OCI-LY1 (cell line): ENCODE measurements around the gene MAN1C1.

Experiments
- H2AFZ ChIP-seq: fragments of 200-600 bp; sonication (generic), shearing (Covaris generic); 2 replicates; pipeline ENCODE4 v1.6.0; 2014; ENCODE audit warnings: antibody characterized with exemption, mild to moderate bottlenecking, low read length
- H3F3A ChIP-seq: fragments of 200-600 bp; sonication (generic), shearing (Covaris generic); 2 replicates; pipeline ENCODE4 v1.6.0; 2014; ENCODE audit warnings: mild to moderate bottlenecking, antibody characterized with exemption, low read length, moderate library complexity; ENCODE audit not compliant: insufficient read depth
- H3K27ac ChIP-seq: fragments of 200-600 bp; sonication (generic); 2 replicates; pipeline ENCODE4 v1.5.1; 2014; ENCODE audit warnings: low read length, mixed run types, mild to moderate bottlenecking, low read depth; ENCODE audit not compliant: poor library complexity, severe bottlenecking
- H3K27me3 ChIP-seq: fragments of 200-600 bp; sonication (generic); 2 replicates; pipeline ENCODE4 v1.6.0; 2014; ENCODE audit warnings: antibody characterized with exemption, mild to moderate bottlenecking, low read length, moderate library complexity; ENCODE audit not compliant: insufficient read depth
- H3K36me3 ChIP-seq: fragments of 200-600 bp; sonication (generic); 2 replicates; pipeline ENCODE4 v1.6.1; 2014; ENCODE audit warnings: mild to moderate bottlenecking, antibody characterized with exemption, low read length, moderate library complexity, mixed read lengths; ENCODE audit not compliant: insufficient read depth
- H3K4me1 ChIP-seq: fragments of 200-600 bp; sonication (generic); 2 replicates; pipeline ENCODE4 v1.5.1; 2014; ENCODE audit warnings: mild to moderate bottlenecking, low read length, moderate library complexity; ENCODE audit not compliant: insufficient read depth, severe bottlenecking
- H3K4me2 ChIP-seq: fragments of 200-600 bp; sonication (generic), shearing (Covaris generic); 2 replicates; pipeline ENCODE4 v1.6.1; 2014; ENCODE audit warnings: low read length
- H3K4me3 ChIP-seq: fragments of 200-600 bp; sonication (generic); 2 replicates; pipeline ENCODE4 v1.5.1; 2014; ENCODE audit warnings: low read length, low read depth, mild to moderate bottlenecking, mixed read lengths; ENCODE audit not compliant: poor library complexity, severe bottlenecking
- H3K79me2 ChIP-seq: fragments of 200-600 bp; shearing (Covaris generic); 2 replicates; pipeline ENCODE4 v1.6.1; 2016; ENCODE audit warnings: mixed run types, low read length, mixed read lengths; ENCODE audit not compliant: insufficient read depth
- H3K9ac ChIP-seq: fragments of 200-600 bp; sonication (generic), shearing (Covaris generic); 2 replicates; pipeline ENCODE4 v1.6.1; 2014; ENCODE audit warnings: mild to moderate bottlenecking, low read length, mixed read lengths
- H3K9me2 ChIP-seq: fragments of 200-600 bp; sonication (generic), shearing (Covaris generic); 2 replicates; pipeline ENCODE4 v1.6.1; 2014; ENCODE audit warnings: low read depth, mild to moderate bottlenecking, low read length, mixed read lengths
- H3K9me3 ChIP-seq: fragments of 200-600 bp; shearing (Covaris generic); 2 replicates; pipeline ENCODE4 v1.6.1; 2014; ENCODE audit warnings: low read length, mixed read lengths
- H4K20me1 ChIP-seq: fragments of 200-600 bp; sonication (generic), shearing (Covaris generic); 2 replicates; pipeline ENCODE4 v1.6.0; 2016; ENCODE audit warnings: mild to moderate bottlenecking, low read length; ENCODE audit not compliant: insufficient read depth
- EZH2 ChIP-seq: fragments of 200-600 bp; sonication (generic), shearing (Covaris generic); IDR thresholded peaks from 2 replicates; pipeline ENCODE4 v1.8.0; 2017; ENCODE audit warnings: borderline replicate concordance, mixed run types, mild to moderate bottlenecking, antibody characterized with exemption, low read length, moderate library complexity, mixed read lengths
- TF ChIP-seq, protein P1 (sequence below): fragments of 200-600 bp; sonication (generic), shearing (Covaris generic); IDR thresholded peaks from 2 replicates; pipeline ENCODE4 v1.5.1; 2017; ENCODE audit warnings: mild to moderate bottlenecking, antibody characterized with exemption, low read length, moderate library complexity, mixed read lengths

The MAN1C1 gene

DNA sequence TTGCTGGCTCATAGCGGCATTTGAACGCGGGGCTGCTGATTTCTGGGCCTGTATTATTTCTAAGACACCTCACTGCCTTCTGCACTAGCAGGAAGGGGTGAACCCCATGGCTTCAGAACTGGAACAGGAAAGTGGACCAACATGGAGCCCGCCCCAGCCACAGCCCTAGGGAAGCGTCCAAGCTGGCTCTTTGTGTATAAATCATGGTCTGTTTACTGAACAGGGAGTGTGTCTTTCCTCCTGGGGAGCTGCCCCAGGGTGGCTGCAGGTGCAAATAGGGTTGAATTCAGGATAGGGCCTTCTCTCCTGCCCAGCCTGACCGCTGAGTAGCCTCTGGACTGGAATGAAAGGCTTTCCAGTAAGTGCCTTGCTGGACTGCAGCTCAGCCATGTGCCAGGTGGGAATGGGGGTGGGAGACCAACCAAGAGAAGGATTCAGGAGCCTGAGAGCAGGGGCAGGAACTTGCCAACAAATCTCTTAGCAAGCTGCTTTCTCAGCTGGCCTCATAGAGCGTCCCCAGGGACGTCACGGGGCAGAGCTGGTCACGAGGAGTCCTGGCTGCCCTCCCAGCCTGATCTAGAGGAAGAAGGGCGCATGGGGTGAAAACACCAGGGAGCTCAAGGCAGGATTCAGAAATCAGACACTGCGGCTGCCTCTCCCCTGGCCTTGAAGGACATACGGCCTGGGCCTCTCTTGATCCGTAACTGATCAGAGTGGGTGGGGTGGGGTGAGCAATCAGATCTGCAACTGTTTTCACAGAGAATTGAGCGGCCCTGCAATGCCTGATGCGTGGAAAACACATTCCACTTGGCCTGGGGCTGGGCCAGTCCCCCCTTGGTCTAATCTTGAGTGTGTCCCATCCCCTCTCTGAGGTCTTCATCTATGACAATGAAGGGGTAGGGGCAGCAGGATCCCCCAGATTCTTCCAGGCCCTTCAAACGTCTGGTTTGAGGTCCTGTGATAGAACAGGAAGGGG, 126.9 kb downstream of the MAN1C1 start:
- no peak overlapping the region for H3K27ac ChIP-seq
- no peaks in the 10 kb centered on the region for H3K79me2 ChIP-seq
- no peaks in the 10 kb centered on the region for H3K36me3 ChIP-seq
- H3F3A ChIP-seq: no peaks in the 10 kb centered on the region
- no peaks in the 10 kb centered on the region for H3K9me3 ChIP-seq
- H3K4me2 ChIP-seq: no peak overlapping the region
- TF ChIP-seq, protein P1, sequence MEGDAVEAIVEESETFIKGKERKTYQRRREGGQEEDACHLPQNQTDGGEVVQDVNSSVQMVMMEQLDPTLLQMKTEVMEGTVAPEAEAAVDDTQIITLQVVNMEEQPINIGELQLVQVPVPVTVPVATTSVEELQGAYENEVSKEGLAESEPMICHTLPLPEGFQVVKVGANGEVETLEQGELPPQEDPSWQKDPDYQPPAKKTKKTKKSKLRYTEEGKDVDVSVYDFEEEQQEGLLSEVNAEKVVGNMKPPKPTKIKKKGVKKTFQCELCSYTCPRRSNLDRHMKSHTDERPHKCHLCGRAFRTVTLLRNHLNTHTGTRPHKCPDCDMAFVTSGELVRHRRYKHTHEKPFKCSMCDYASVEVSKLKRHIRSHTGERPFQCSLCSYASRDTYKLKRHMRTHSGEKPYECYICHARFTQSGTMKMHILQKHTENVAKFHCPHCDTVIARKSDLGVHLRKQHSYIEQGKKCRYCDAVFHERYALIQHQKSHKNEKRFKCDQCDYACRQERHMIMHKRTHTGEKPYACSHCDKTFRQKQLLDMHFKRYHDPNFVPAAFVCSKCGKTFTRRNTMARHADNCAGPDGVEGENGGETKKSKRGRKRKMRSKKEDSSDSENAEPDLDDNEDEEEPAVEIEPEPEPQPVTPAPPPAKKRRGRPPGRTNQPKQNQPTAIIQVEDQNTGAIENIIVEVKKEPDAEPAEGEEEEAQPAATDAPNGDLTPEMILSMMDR: no peak
- TF ChIP-seq EZH2: no peak
- H3K9ac ChIP-seq: no peak overlapping the region
- H3K4me3 ChIP-seq: no peak overlapping the region
- no peaks in the 10 kb centered on the region for H4K20me1 ChIP-seq
- H3K4me1 ChIP-seq: no peaks in the 10 kb centered on the region
- H3K9me2 ChIP-seq: no peaks in the 10 kb centered on the region
- H3K27me3 ChIP-seq: no peaks in the 10 kb centered on the region
- no peak overlapping the region for H2AFZ ChIP-seq

DNA sequence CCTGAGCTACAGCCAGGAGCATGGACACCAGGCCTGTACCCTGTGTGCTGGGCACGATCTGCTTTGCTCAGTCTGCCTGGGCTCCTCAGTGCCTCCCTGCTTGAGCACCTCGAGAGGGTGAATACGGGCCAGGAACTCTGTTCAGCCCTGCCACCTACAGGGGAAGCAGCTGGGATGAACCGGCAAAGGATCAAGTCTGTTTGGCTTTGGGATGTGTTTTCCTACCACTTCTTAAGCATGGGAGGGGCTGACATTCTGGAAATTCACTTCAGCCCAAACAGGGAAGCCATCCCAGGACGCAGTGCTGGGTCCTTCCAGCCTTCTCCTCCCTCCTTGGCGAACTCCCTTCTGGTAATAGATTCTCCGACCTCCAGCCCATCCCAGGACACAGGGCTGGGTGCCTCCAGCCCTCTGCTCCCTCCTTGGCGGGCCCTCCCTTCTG, 127.6 kb downstream of the MAN1C1 start:
- no peaks in the 10 kb centered on the region for H3K9me2 ChIP-seq
- no peaks in the 10 kb centered on the region for H3F3A ChIP-seq
- no peaks in the 10 kb centered on the region for H4K20me1 ChIP-seq
- no peaks in the 10 kb centered on the region for H3K36me3 ChIP-seq
- no peak overlapping the region for H3K4me3 ChIP-seq
- H3K27me3 ChIP-seq: no peaks in the 10 kb centered on the region
- no peaks in the 10 kb centered on the region for H3K4me1 ChIP-seq
- no peaks in the 10 kb centered on the region for H3K9me3 ChIP-seq
- H3K4me2 ChIP-seq: no peak overlapping the region
- no peak overlapping the region for H3K9ac ChIP-seq
- no peak overlapping the region for H3K27ac ChIP-seq
- no peaks in the 10 kb centered on the region for H3K79me2 ChIP-seq
- H2AFZ ChIP-seq: no peak overlapping the region
- no peak for TF ChIP-seq EZH2
- TF ChIP-seq, protein P1: no peak

DNA sequence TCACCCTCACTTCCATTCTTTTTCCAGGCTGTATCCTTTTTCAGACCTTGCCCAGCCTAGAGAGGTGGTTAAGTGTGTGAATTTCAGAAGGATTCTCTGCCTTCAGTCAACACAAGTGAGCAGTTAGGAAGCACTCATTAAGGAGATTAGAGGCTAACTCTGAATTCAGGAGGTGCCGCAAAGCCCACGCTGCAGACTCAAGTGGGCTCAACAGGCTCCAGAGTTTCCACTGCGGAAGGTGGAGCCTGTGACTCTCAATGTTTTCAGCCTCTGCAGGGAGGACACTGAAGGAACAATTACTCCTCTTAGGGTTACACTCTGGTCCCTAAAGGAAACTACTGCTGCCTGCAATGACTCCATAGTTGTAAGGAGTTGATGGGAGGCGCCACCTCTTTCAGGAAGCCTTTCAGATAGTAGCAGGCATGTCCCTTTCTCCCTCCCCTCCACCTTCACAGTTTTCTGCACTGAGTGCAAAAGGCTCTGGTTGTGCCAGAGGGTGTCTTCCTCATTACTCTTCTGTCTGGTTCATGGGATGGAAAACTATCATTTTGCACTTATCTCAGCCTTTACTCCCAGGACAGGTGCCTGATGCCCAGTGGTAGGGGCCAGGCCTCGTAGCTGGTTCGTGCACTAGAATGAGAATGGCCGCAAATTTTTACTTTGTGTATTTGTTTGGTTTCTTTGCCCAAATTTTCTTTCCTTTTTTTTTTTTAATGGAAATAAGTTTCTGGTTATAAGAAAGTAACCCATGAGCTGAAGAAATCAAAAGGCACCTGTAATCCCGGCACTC, 128.2 kb downstream of the MAN1C1 start:
- no peak overlapping the region for H3K4me3 ChIP-seq
- no peaks in the 10 kb centered on the region for H4K20me1 ChIP-seq
- H3K4me2 ChIP-seq: no peak overlapping the region
- H3F3A ChIP-seq: no peaks in the 10 kb centered on the region
- H3K36me3 ChIP-seq: no peaks in the 10 kb centered on the region
- no peak overlapping the region for H3K27ac ChIP-seq
- H3K9ac ChIP-seq: no peak overlapping the region
- no peaks in the 10 kb centered on the region for H3K9me3 ChIP-seq
- TF ChIP-seq, protein P1: no peak
- TF ChIP-seq EZH2: no peak
- H2AFZ ChIP-seq: no peak overlapping the region
- no peaks in the 10 kb centered on the region for H3K4me1 ChIP-seq
- no peaks in the 10 kb centered on the region for H3K27me3 ChIP-seq
- no peaks in the 10 kb centered on the region for H3K79me2 ChIP-seq
- H3K9me2 ChIP-seq: no peaks in the 10 kb centered on the region
